Aorta (tissue), 5 donors: Measurements from ENCODE around the gene CYYR1. TPM values are rescaled to one million over a fixed set of nuclear protein-coding genes. Genes with fewer than 3 reads are reported as not detected.

Experiments used
- ATAC-seq: fragments of 200-7000 bp; cut with Tn5 transposase; one replicate; pipeline ENCODE4 v1.9.1; 2022; ENCODE audit warnings: moderate library complexity; ENCODE audit not compliant: low FRiP score
- DNase-seq, 2 donors: peaks; one replicate each; pipeline ENCODE4 v3.0.0-alpha.2; 2020
- H3K27ac ChIP-seq, 2 donors: one replicate each; pipeline ENCODE4 v1.5.1; 2013; ENCODE audit warnings: low read length in 2 of 2, mild to moderate bottlenecking in 2 of 2, moderate library complexity in 2 of 2, control low read depth in 1 of 2, inconsistent platforms in 1 of 2, low read depth in 1 of 2
- H3K27me3 ChIP-seq, 2 donors: one replicate each; pipeline ENCODE4 v1.6.1; 2013; ENCODE audit warnings: control low read depth in 1 of 2, low read length in 1 of 2, mild to moderate bottlenecking in 1 of 2, moderate library complexity in 1 of 2; ENCODE audit not compliant: insufficient read depth in 2 of 2, control insufficient read depth in 1 of 2
- H3K36me3 ChIP-seq, 2 donors: one replicate each; pipeline ENCODE4 v1.6.1; 2013; ENCODE audit warnings: control low read depth in 1 of 2, low read length in 1 of 2, mild to moderate bottlenecking in 1 of 2; ENCODE audit not compliant: insufficient read depth in 2 of 2, control insufficient read depth in 1 of 2
- H3K4me1 ChIP-seq, 2 donors: one replicate each; pipeline ENCODE4 v1.6.1; 2013; ENCODE audit warnings: low read length in 2 of 2, control low read depth in 1 of 2, mild to moderate bottlenecking in 1 of 2, moderate library complexity in 1 of 2; ENCODE audit not compliant: insufficient read depth in 2 of 2, control insufficient read depth in 1 of 2
- H3K4me3 ChIP-seq, 2 donors: one replicate each; pipeline ENCODE4 v1.5.1; 2013; ENCODE audit warnings: low read length in 2 of 2, control low read depth in 1 of 2, mild to moderate bottlenecking in 1 of 2
- H3K9me3 ChIP-seq: one replicate; pipeline ENCODE4 v1.6.1; 2013; ENCODE audit warnings: mild to moderate bottlenecking, low read length; ENCODE audit not compliant: control insufficient read depth
- WGBS, 2 donors: extraction: QIAGEN DNeasy Blood & Tissue Kit; methylation state at CpG; one replicate each; pipeline ENCODE4 v1.1.7; 2013; 5-methylcytosine and 5-hydroxymethylcytosine counted together
- intact Hi-C, 2 donors: fragments of 100-400 bp; cut with DNase I; formaldehyde crosslinking; loops; one replicate each; pipeline versions ENCODE4 v1.14.2 to v1.15.0; 2022
- polyA plus RNA-seq, 2 donors: library from polyadenylated mRNA; stranded (reverse); fragments of 200-250 nt; gene quantifications; one replicate each; pipeline ENCODE4 v1.2.3, GENCODE V29; 2013
- total RNA-seq, 2 donors: library from RNA; stranded (reverse); fragmentation: NEBNext Ultra II Directional; extraction: Animal tissue kit (Norgen Biotek cat#: 25700); gene quantifications; one replicate each; pipeline ENCODE4 v1.2.1, GENCODE V29; 2021
- donor health status: healthy with polysubstance abuse.
- donor health status: Bipolar disorder and iron deficiency.
- donor health status: DM: no; HTN: no; CAD: no.
- donor health status: DM: no; HTN: no; CAD: no.
- donor health status: DM: yes; HTN: yes; CAD: no.

CYYR1 gene
- total and polyA plus RNA-seq, 4 donors = 1.6 to 45.8 (median 13.4) TPM

DNA sequence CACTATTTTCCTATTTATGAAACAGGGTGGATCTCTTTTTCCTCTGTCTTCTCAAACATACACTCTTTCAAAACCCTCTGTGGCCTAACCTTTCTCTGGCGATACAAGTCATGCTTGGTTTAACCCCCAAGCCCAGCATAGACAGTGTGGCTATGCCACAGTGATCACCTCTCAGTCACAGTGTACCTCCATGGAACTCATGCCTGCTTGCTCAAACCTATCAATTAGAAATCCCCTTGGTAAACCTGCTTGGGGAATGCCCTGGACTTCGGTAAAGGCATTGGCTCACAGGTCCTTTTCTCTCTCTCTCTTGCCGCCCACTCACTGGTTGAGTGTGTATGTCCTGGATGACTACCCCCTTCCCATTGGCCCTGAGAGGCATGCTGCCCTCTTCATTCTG is 147.5 kb downstream of the CYYR1 start:
- Histone ChIP-seq H3K4me3 (no peak overlapping the region), H3K9me3 (no peaks in the 10 kb centered on the region), H3K4me1 (no peaks in the 10 kb centered on the region), H3K27ac (no peak overlapping the region), H3K27me3 (no peaks in the 10 kb centered on the region), H3K36me3 (no peaks in the 10 kb centered on the region)
- DNase-seq (no peak), ATAC-seq (no peak)
- intact Hi-C loops = no loop called here
- 96 to 97% methylated on average over 3 of the region's 3 CpGs for WGBS, 2 donors

DNA sequence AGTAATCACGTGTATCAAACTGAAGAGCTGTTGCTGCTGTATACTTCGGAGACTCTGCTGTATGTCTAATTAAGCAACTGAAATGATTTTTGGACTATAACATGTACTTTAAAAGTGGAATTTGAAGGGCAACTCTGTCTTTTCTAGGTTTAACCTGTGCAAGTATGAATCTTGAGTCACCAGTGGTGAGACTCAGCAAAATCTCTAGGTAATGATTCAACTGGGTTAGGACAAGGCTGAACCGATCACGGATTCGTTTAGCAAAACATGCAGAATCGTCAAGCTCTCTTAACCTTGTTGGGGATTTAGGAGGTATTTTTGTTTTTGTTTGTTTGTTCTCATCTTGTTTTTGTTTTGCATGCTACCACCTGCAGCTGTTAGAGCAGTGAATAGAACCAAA is 149.6 kb downstream of the CYYR1 start:
- no peak overlapping the region for H3K27ac ChIP-seq
- ATAC-seq (no peak), DNase-seq (no peak)
- H3K4me1 ChIP-seq = no peaks in the 10 kb centered on the region
- H3K9me3 ChIP-seq = no peaks in the 10 kb centered on the region
- WGBS, 2 donors = 74 to 82% methylated on average over 6 of the region's 6 CpGs
- no peaks in the 10 kb centered on the region for H3K36me3 ChIP-seq
- intact Hi-C loops = no loop called here
- H3K4me3 ChIP-seq = no peak overlapping the region
- no peaks in the 10 kb centered on the region for H3K27me3 ChIP-seq

- intact Hi-C loops = no loop called here
- 76 to 94% methylated on average over 4 of the region's 4 CpGs for WGBS, 2 donors
- Histone ChIP-seq H3K4me1 (no peaks in the 10 kb centered on the region), H3K9me3 (no peaks in the 10 kb centered on the region), H3K27ac (no peak overlapping the region), H3K36me3 (no peaks in the 10 kb centered on the region), H3K27me3 (no peaks in the 10 kb centered on the region), H3K4me3 (no peak overlapping the region)
- DNase-seq (no peak), ATAC-seq (no peak)
Measured at GRCh38 chr21:26422706-26423105, 150.4 kb downstream of the CYYR1 start.

- no peak overlapping the region for H3K27ac ChIP-seq
- no peaks in the 10 kb centered on the region for H3K36me3 ChIP-seq
- DNase-seq (no peak), ATAC-seq (no peak)
- no peak overlapping the region for H3K4me3 ChIP-seq
- H3K4me1 ChIP-seq = no peaks in the 10 kb centered on the region
- intact Hi-C loops = no loop called here
- H3K9me3 ChIP-seq = no peaks in the 10 kb centered on the region
- WGBS, 2 donors = 84 to 95% methylated on average over 3 of the region's 3 CpGs
- no peaks in the 10 kb centered on the region for H3K27me3 ChIP-seq
Measured at GRCh38 chr21:26422138-26422537, 150.9 kb downstream of the CYYR1 start.

GRCh38 chr21:26421724-26422123 is 151.4 kb downstream of the CYYR1 start:
- WGBS, 2 donors = 88 to 92% methylated on average over 1 of the region's 1 CpG
- no peaks in the 10 kb centered on the region for H3K4me1 ChIP-seq
- ATAC-seq = no peak
- no peaks in the 10 kb centered on the region for H3K36me3 ChIP-seq
- intact Hi-C loops = no loop called here
- H3K27ac ChIP-seq = no peak overlapping the region
- no peak for DNase-seq
- no peak overlapping the region for H3K4me3 ChIP-seq
- H3K9me3 ChIP-seq = no peaks in the 10 kb centered on the region
- H3K27me3 ChIP-seq = no peaks in the 10 kb centered on the region
